GM23338 (cell line): ENCODE results near the gene SRSF3. TPM values are rescaled to one million over a fixed set of nuclear protein-coding genes. Genes with fewer than 3 reads are reported as not detected.

ENCODE experiments used
- ATAC-seq: fragments of 200-7000 bp; cut with Tn5 transposase; 3 replicates; pipeline ENCODE4 v1.9.1; 2020
- DNase-seq: peaks from one replicate; pipeline ENCODE4 v3.0.0-alpha.2; 2015; ENCODE audit warnings: low spot score
- H2AFZ ChIP-seq: fragments of 200-600 bp; sonication (generic); 2 replicates; pipeline ENCODE4 v1.8.0; 2016; ENCODE audit warnings: antibody characterized with exemption, mild to moderate bottlenecking, moderate library complexity
- H3F3A ChIP-seq: fragments of 200-600 bp; sonication (generic); replicated peaks from 2 replicates; pipeline ENCODE4 v1.8.0; 2017; ENCODE audit warnings: antibody characterized with exemption, mixed run types, low read depth
- H3K27ac ChIP-seq: fragments of 200-600 bp; sonication (generic); 2 replicates; pipeline ENCODE4 v1.6.1; 2016; ENCODE audit warnings: low read depth
- H3K27me3 ChIP-seq: fragments of 200-600 bp; sonication (generic); 2 replicates; pipeline ENCODE4 v1.8.0; 2016; ENCODE audit warnings: mild to moderate bottlenecking, mixed run types, moderate library complexity; ENCODE audit not compliant: insufficient read depth
- H3K36me3 ChIP-seq: fragments of 200-600 bp; sonication (generic); 2 replicates; pipeline ENCODE4 v1.8.0; 2016; ENCODE audit warnings: mild to moderate bottlenecking; ENCODE audit not compliant: insufficient read depth
- H3K4me1 ChIP-seq: fragments of 200-600 bp; sonication (generic); 2 replicates; pipeline ENCODE4 v1.8.0; 2016; ENCODE audit warnings: mild to moderate bottlenecking, moderate library complexity; ENCODE audit not compliant: insufficient read depth
- H3K4me2 ChIP-seq: fragments of 200-600 bp; sonication (generic); 2 replicates; pipeline ENCODE4 v1.7.1; 2017; ENCODE audit warnings: mixed run types
- H3K4me3 ChIP-seq: fragments of 200-600 bp; sonication (generic); 2 replicates; pipeline ENCODE4 v1.6.1; 2016; ENCODE audit warnings: mixed run types
- H3K79me2 ChIP-seq: fragments of 200-600 bp; sonication (generic); replicated peaks from 2 replicates; pipeline ENCODE4 v1.8.0; 2017; ENCODE audit warnings: mild to moderate bottlenecking; ENCODE audit not compliant: insufficient read depth
- H3K9me2 ChIP-seq: fragments of 200-600 bp; sonication (generic); 2 replicates; pipeline ENCODE4 v1.8.0; 2017; ENCODE audit not compliant: insufficient read depth
- H4K20me1 ChIP-seq: fragments of 200-600 bp; sonication (generic); replicated peaks from 2 replicates; pipeline ENCODE4 v1.8.0; 2017; ENCODE audit warnings: mild to moderate bottlenecking; ENCODE audit not compliant: insufficient read depth
- H3K27ac Mint-ChIP-seq: 2 replicates; pipeline ENCODE4 v1.8.0; 2020; ENCODE audit warnings: inconsistent platforms, mild to moderate bottlenecking, moderate library complexity, mixed read lengths
- H3K27me3 Mint-ChIP-seq: 3 replicates; pipeline ENCODE4 v1.8.0; 2022; ENCODE audit warnings: low read depth, mild to moderate bottlenecking, moderate library complexity, mixed read lengths, inconsistent platforms; ENCODE audit not compliant: insufficient read depth, poor library complexity
- H3K36me3 Mint-ChIP-seq: 3 replicates; pipeline ENCODE4 v1.8.0; 2021; ENCODE audit warnings: low read depth, mild to moderate bottlenecking, inconsistent platforms, moderate library complexity, mixed read lengths
- H3K4me1 Mint-ChIP-seq: 3 replicates; pipeline ENCODE4 v1.8.0; 2020; ENCODE audit warnings: mild to moderate bottlenecking, inconsistent platforms, mixed read lengths
- H3K4me3 Mint-ChIP-seq: 3 replicates; pipeline ENCODE4 v1.8.0; 2021; ENCODE audit warnings: moderate library complexity, mild to moderate bottlenecking, inconsistent platforms, mixed read lengths
- H3K9me3 Mint-ChIP-seq: 3 replicates; pipeline ENCODE4 v1.8.0; 2020; ENCODE audit warnings: moderate library complexity, mild to moderate bottlenecking, inconsistent platforms, mixed read lengths
- JUNB ChIP-seq: IDR thresholded peaks from one replicate; pipeline ENCODE4 v1.6.1; 2016; ENCODE audit warnings: antibody characterized with exemption; ENCODE audit not compliant: unreplicated experiment
- STAT1 ChIP-seq: IDR thresholded peaks from one replicate; pipeline ENCODE4 v1.6.1; 2016; ENCODE audit warnings: antibody characterized with exemption; ENCODE audit not compliant: unreplicated experiment
- polyA plus RNA-seq: library from polyadenylated mRNA; unstranded; fragments of >200 nt; fragmentation: Nextera tagmentation; extraction: Ambion mirVana; gene quantifications from 2 replicates; pipeline ENCODE4 v1.2.1, GENCODE V29; 2016
- total RNA-seq: library from RNA; depleted of rRNA; stranded (reverse); fragments of >200 nt; shearing (Covaris generic); gene quantifications from 2 replicates; pipeline ENCODE4 v1.2.3, GENCODE V29; 2014
- TF ChIP-seq, protein P1 (sequence below), 2 experiments: fragments of 200-600 bp in 1 of 2; sonication (generic) in 1 of 2; conservative IDR thresholded peaks; 2 replicates each; pipeline versions ENCODE4 v1.5.1 to v1.6.1; 2016 to 2017; ENCODE audit warnings: antibody characterized with exemption in 2 of 2, low read depth in 2 of 2, mild to moderate bottlenecking in 2 of 2, moderate library complexity in 1 of 2
- TF ChIP-seq, protein P2 (sequence below): fragments of 250-450 bp; sonication (Bioruptor Pico); IDR thresholded peaks from 2 replicates; pipeline ENCODE4 v1.5.0; 2020; ENCODE audit warnings: mild to moderate bottlenecking, moderate library complexity

The SRSF3 gene
- total and polyA plus RNA-seq, 2 experiments from 2014 or later: 436 to 655 TPM

- H3K9me2 ChIP-seq: no peaks in the 10 kb centered on the region
- no peaks in the 10 kb centered on the region; the same call in 1 of the 2 replicates for H3K4me1 ChIP-seq
- Mint-ChIP-seq H3K36me3 (no peaks in the 10 kb centered on the region), H3K4me1 (peaks cover 4% of the 10 kb centered on the region; the same call in 2 of the 3 replicates), H3K27ac (no peak overlapping the region), H3K27me3 (peaks cover 15% of the 10 kb centered on the region), H3K9me3 (no peaks in the 10 kb centered on the region), H3K4me3 (no peak overlapping the region; the same call in 2 of the 3 replicates)
- H3F3A ChIP-seq: no peaks in the 10 kb centered on the region
- H4K20me1 ChIP-seq: no peaks in the 10 kb centered on the region
- H3K36me3 ChIP-seq: no peaks in the 10 kb centered on the region
- no peaks in the 10 kb centered on the region for H3K27me3 ChIP-seq
- no peak overlapping the region for H3K4me3 ChIP-seq
- H3K79me2 ChIP-seq: no peaks in the 10 kb centered on the region
- no peak overlapping the region for H3K27ac ChIP-seq
- peak; percentile 92 for DNase-seq
- TF ChIP-seq STAT1: no peak
- TF ChIP-seq, protein P1, sequence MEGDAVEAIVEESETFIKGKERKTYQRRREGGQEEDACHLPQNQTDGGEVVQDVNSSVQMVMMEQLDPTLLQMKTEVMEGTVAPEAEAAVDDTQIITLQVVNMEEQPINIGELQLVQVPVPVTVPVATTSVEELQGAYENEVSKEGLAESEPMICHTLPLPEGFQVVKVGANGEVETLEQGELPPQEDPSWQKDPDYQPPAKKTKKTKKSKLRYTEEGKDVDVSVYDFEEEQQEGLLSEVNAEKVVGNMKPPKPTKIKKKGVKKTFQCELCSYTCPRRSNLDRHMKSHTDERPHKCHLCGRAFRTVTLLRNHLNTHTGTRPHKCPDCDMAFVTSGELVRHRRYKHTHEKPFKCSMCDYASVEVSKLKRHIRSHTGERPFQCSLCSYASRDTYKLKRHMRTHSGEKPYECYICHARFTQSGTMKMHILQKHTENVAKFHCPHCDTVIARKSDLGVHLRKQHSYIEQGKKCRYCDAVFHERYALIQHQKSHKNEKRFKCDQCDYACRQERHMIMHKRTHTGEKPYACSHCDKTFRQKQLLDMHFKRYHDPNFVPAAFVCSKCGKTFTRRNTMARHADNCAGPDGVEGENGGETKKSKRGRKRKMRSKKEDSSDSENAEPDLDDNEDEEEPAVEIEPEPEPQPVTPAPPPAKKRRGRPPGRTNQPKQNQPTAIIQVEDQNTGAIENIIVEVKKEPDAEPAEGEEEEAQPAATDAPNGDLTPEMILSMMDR (conservative IDR thresholded peaks at IDR 0.05; ENCODE audit: low read depth in 2 of 2): peak; percentile 93 to 98
- TF ChIP-seq JUNB: no peak
- TF ChIP-seq, protein P2, sequence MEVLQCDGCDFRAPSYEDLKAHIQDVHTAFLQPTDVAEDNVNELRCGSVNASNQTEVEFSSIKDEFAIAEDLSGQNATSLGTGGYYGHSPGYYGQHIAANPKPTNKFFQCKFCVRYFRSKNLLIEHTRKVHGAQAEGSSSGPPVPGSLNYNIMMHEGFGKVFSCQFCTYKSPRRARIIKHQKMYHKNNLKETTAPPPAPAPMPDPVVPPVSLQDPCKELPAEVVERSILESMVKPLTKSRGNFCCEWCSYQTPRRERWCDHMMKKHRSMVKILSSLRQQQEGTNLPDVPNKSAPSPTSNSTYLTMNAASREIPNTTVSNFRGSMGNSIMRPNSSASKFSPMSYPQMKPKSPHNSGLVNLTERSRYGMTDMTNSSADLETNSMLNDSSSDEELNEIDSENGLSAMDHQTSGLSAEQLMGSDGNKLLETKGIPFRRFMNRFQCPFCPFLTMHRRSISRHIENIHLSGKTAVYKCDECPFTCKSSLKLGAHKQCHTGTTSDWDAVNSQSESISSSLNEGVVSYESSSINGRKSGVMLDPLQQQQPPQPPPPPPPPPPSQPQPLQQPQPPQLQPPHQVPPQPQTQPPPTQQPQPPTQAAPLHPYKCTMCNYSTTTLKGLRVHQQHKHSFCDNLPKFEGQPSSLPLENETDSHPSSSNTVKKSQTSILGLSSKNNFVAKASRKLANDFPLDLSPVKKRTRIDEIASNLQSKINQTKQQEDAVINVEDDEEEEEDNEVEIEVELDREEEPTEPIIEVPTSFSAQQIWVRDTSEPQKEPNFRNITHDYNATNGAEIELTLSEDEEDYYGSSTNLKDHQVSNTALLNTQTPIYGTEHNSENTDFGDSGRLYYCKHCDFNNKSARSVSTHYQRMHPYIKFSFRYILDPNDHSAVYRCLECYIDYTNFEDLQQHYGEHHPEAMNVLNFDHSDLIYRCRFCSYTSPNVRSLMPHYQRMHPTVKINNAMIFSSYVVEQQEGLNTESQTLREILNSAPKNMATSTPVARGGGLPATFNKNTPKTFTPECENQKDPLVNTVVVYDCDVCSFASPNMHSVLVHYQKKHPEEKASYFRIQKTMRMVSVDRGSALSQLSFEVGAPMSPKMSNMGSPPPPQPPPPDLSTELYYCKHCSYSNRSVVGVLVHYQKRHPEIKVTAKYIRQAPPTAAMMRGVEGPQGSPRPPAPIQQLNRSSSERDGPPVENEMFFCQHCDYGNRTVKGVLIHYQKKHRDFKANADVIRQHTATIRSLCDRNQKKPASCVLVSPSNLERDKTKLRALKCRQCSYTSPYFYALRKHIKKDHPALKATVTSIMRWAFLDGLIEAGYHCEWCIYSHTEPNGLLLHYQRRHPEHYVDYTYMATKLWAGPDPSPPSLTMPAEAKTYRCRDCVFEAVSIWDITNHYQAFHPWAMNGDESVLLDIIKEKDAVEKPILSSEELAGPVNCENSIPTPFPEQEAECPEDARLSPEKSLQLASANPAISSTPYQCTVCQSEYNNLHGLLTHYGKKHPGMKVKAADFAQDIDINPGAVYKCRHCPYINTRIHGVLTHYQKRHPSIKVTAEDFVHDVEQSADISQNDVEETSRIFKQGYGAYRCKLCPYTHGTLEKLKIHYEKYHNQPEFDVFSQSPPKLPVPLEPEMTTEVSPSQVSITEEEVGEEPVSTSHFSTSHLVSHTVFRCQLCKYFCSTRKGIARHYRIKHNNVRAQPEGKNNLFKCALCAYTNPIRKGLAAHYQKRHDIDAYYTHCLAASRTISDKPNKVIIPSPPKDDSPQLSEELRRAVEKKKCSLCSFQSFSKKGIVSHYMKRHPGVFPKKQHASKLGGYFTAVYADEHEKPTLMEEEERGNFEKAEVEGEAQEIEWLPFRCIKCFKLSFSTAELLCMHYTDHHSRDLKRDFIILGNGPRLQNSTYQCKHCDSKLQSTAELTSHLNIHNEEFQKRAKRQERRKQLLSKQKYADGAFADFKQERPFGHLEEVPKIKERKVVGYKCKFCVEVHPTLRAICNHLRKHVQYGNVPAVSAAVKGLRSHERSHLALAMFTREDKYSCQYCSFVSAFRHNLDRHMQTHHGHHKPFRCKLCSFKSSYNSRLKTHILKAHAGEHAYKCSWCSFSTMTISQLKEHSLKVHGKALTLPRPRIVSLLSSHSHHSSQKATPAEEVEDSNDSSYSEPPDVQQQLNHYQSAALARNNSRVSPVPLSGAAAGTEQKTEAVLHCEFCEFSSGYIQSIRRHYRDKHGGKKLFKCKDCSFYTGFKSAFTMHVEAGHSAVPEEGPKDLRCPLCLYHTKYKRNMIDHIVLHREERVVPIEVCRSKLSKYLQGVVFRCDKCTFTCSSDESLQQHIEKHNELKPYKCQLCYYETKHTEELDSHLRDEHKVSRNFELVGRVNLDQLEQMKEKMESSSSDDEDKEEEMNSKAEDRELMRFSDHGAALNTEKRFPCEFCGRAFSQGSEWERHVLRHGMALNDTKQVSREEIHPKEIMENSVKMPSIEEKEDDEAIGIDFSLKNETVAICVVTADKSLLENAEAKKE: no peak
- H2AFZ ChIP-seq: no peak overlapping the region
- peak; percentile 92 for ATAC-seq
- no peak overlapping the region for H3K4me2 ChIP-seq
These were observed 29.6 kb downstream of the SRSF3 start for GRCh38 chr6:36623547-36624459.
